WERI-Rb-1 (cell line): Measurements from ENCODE around the gene NOX5.
A peak's percentile ranks its signal among the peaks of the same experiment; 100 is the strongest.

Source experiments
- DNase-seq: peaks from one replicate; pipeline ENCODE4 v3.0.0-alpha.2; 2020
- H3K27ac ChIP-seq: fragments of 250-450 bp; sonication (Bioruptor Pico); 2 replicates; pipeline ENCODE4 v1.5.1; 2020; ENCODE audit warnings: mild to moderate bottlenecking, moderate library complexity
- H3K27me3 ChIP-seq: fragments of 250-450 bp; sonication (Bioruptor Pico); 2 replicates; pipeline ENCODE4 v1.5.1; 2021; ENCODE audit warnings: mild to moderate bottlenecking, low read depth, moderate library complexity; ENCODE audit not compliant: insufficient read depth, severe bottlenecking
- H3K36me3 ChIP-seq: fragments of 250-450 bp; sonication (Bioruptor Pico); 2 replicates; pipeline ENCODE4 v1.5.1; 2020; ENCODE audit warnings: mild to moderate bottlenecking, moderate library complexity
- H3K4me3 ChIP-seq: 2 replicates; pipeline ENCODE4 v1.5.1; 2011; ENCODE audit warnings: low read depth, mild to moderate bottlenecking, control low read depth, low read length
- H3K9me3 ChIP-seq: fragments of 250-450 bp; sonication (Bioruptor Pico); 2 replicates; pipeline ENCODE4 v1.5.1; 2021; ENCODE audit warnings: mild to moderate bottlenecking, moderate library complexity; ENCODE audit not compliant: severe bottlenecking
- CTCF ChIP-seq: IDR thresholded peaks from 2 replicates; pipeline ENCODE4 v1.5.1; 2011; ENCODE audit warnings: low read depth, mild to moderate bottlenecking, control low read depth, inconsistent platforms, low read length

NOX5 gene

GRCh38 chr15:69093127-69093526 lies 78.6 kb downstream of the NOX5 start:
- TF ChIP-seq CTCF = no peak
- Histone ChIP-seq H3K27me3 (no peaks in the 10 kb centered on the region), H3K9me3 (no peaks in the 10 kb centered on the region), H3K27ac (no peak overlapping the region), H3K36me3 (no peaks in the 10 kb centered on the region), H3K4me3 (no peak overlapping the region)
- DNase-seq = peak; percentile 18

- H3K36me3 ChIP-seq = no peaks in the 10 kb centered on the region
- DNase-seq = no peak
- H3K9me3 ChIP-seq = no peaks in the 10 kb centered on the region
- no peaks in the 10 kb centered on the region for H3K27me3 ChIP-seq
- no peak overlapping the region for H3K27ac ChIP-seq
- H3K4me3 ChIP-seq = no peak overlapping the region
- no peak for TF ChIP-seq CTCF
Observed at GRCh38 chr15:69093614-69094013, 79.1 kb downstream of the NOX5 start.

- no peak overlapping the region for H3K27ac ChIP-seq
- DNase-seq = no peak
- H3K9me3 ChIP-seq = no peaks in the 10 kb centered on the region
- H3K36me3 ChIP-seq = no peaks in the 10 kb centered on the region
- no peak overlapping the region for H3K4me3 ChIP-seq
- TF ChIP-seq CTCF = no peak
- H3K27me3 ChIP-seq = no peaks in the 10 kb centered on the region
Observed at GRCh38 chr15:69094124-69094921, 79.8 kb downstream of the NOX5 start.

- no peak for DNase-seq
- no peaks in the 10 kb centered on the region for H3K9me3 ChIP-seq
- no peaks in the 10 kb centered on the region for H3K27me3 ChIP-seq
- H3K27ac ChIP-seq = no peak overlapping the region
- no peaks in the 10 kb centered on the region for H3K36me3 ChIP-seq
- TF ChIP-seq CTCF = no peak
- no peak overlapping the region for H3K4me3 ChIP-seq
Observed at GRCh38 chr15:69095274-69095673, 80.8 kb downstream of the NOX5 start.

- no peak overlapping the region for H3K27ac ChIP-seq
- H3K9me3 ChIP-seq = no peaks in the 10 kb centered on the region
- TF ChIP-seq CTCF = no peak
- H3K27me3 ChIP-seq = no peaks in the 10 kb centered on the region
- DNase-seq = no peak
- H3K36me3 ChIP-seq = no peaks in the 10 kb centered on the region
- no peak overlapping the region for H3K4me3 ChIP-seq
Observed at GRCh38 chr15:69096196-69096595, 81.7 kb downstream of the NOX5 start.

GRCh38 chr15:69096626-69097025 lies 82.1 kb downstream of the NOX5 start:
- no peak for DNase-seq
- Histone ChIP-seq H3K27me3 (no peaks in the 10 kb centered on the region), H3K27ac (no peak overlapping the region), H3K36me3 (no peaks in the 10 kb centered on the region), H3K4me3 (no peak overlapping the region), H3K9me3 (no peaks in the 10 kb centered on the region)
- no peak for TF ChIP-seq CTCF
